Transverse colon (tissue), 4 donors: Measurements from ENCODE around the gene ROBO1. TPM values are rescaled to one million over a fixed set of nuclear protein-coding genes. Genes with fewer than 3 reads are reported as not detected.

Source experiments
- DNase-seq: peaks from one replicate; pipeline ENCODE4 v3.0.0-alpha.2; 2019
- H3K27ac ChIP-seq, 4 donors: fragments of 200-600 bp; sonication (generic); 2 replicates each; pipeline ENCODE4 v1.5.1; 2016 to 2018; ENCODE audit warnings: inconsistent platforms in 4 of 4
- H3K27me3 ChIP-seq: fragments of 200-600 bp; sonication (generic); 2 replicates; pipeline ENCODE4 v1.5.1; 2017; ENCODE audit warnings: inconsistent platforms
- H3K36me3 ChIP-seq, 4 donors: fragments of 200-600 bp; sonication (generic); 2 replicates each; pipeline ENCODE4 v1.5.1; 2017 to 2019; ENCODE audit warnings: inconsistent platforms in 4 of 4
- H3K4me1 ChIP-seq, 4 donors: fragments of 200-600 bp; sonication (generic); 2 replicates each; pipeline ENCODE4 v1.5.1; 2017 to 2020; ENCODE audit warnings: inconsistent platforms in 4 of 4
- H3K4me3 ChIP-seq, 4 donors: fragments of 200-600 bp; sonication (generic); 1 replicate in 1 of 4; 2 replicates in 3 of 4; pipeline versions ENCODE4 v1.5.1 to v1.6.1; 2017 to 2019; ENCODE audit warnings: inconsistent platforms in 4 of 4
- H3K9me3 ChIP-seq, 2 donors: fragments of 200-600 bp; sonication (generic); 2 replicates each; pipeline ENCODE4 v1.5.1; 2017 to 2019; ENCODE audit warnings: inconsistent platforms in 2 of 2
- EP300 ChIP-seq: sonication (generic); formaldehyde crosslinking; IDR thresholded peaks from one replicate; pipeline ENCODE4 v1.6.1; 2017; ENCODE audit warnings: antibody characterized with exemption, low read depth
- POLR2A ChIP-seq: fragments of 450-650 bp; IDR thresholded peaks from one replicate; pipeline ENCODE4 v1.6.1; 2016; ENCODE audit warnings: antibody characterized with exemption, mild to moderate bottlenecking, moderate library complexity
- POLR2AphosphoS5 ChIP-seq, 3 donors: sonication (generic); formaldehyde crosslinking; IDR thresholded peaks; one replicate each; pipeline ENCODE4 v1.6.1; 2016; ENCODE audit warnings: antibody characterized with exemption in 3 of 3
- WGBS, 2 donors: methylation state at CpG; one replicate each; pipeline ENCODE4 v1.1.5; 2018; ENCODE audit warnings: low coverage in 1 of 2; 5-methylcytosine and 5-hydroxymethylcytosine counted together
- in situ Hi-C, 4 donors: fragments of 200-750 bp; cut with MboI; loops; one replicate each; pipeline versions ENCODE4 v1.15.0 to v1.15.1; 2017; ENCODE audit warnings: low sequenced_read_pairs in 3 of 4, low pct_ligation_motif_present in 1 of 4, low pct_unique_long_range_greater_than_20kb in 1 of 4
- intact Hi-C: fragments of 100-400 bp; cut with DNase I; formaldehyde crosslinking; loops from one replicate; pipeline ENCODE4 v1.15.1; 2023; ENCODE audit warnings: low total_unique reads
- total RNA-seq, 4 donors: library from RNA; depleted of rRNA; stranded (reverse); fragments of >200 nt; gene quantifications; one replicate each; pipeline ENCODE4 v1.1.0, GENCODE V29; 2016
- TF ChIP-seq, protein P1 (sequence below), 5 experiments: fragments of 200-600 bp in 3 of 5; fragments of 450-650 bp in 2 of 5; sonication (generic) in 3 of 5; IDR thresholded peaks; 1 replicate in 2 of 5; 2 replicates in 3 of 5; pipeline ENCODE4 v1.5.1; 2016 to 2017; ENCODE audit warnings: antibody characterized with exemption in 5 of 5, inconsistent platforms in 3 of 5, mild to moderate bottlenecking in 2 of 5, moderate library complexity in 1 of 5

Gene ROBO1
- total RNA-seq, 4 donors from 2014 or later, result 7.6 to 68.7 (median 9.1) TPM

DNA sequence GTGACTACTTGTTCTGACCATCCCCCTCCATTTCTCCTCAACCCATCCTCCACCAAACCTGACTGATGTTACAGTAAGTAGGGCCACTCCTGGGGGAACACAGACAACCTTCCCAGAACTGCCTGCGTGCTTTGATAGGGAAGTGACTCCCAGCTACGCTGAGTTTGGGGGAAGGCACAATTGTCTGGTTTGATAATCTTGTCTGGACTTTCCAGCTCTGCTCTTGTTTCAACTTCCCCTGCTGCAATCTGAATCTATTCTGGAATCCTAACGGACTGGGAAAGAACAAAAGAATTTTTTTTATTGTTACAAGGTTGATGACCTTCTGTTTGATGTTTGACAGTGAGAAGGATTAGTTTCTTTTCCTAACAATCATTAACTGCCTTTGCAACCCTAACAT, 895.6 kb downstream of the ROBO1 start:
- 29 to 65% methylated on average over 3 of the region's 3 CpGs for WGBS, 2 donors
- H3K36me3 ChIP-seq, result no peaks in the 10 kb centered on the region
- H3K27me3 ChIP-seq, result no peaks in the 10 kb centered on the region
- H3K4me1 ChIP-seq, result peaks cover 0 to 20% (median 0%) of the 10 kb centered on the region in 4 donors
- H3K27ac ChIP-seq, result no peak overlapping the region
- no peak for TF ChIP-seq POLR2A
- peak; percentile 15 for TF ChIP-seq EP300
- intact Hi-C loops, result no loop called here
- H3K4me3 ChIP-seq, result no peak overlapping the region
- in situ Hi-C loops, result no loop called here
- DNase-seq, result no peak
- H3K9me3 ChIP-seq, result no peaks in the 10 kb centered on the region

DNA sequence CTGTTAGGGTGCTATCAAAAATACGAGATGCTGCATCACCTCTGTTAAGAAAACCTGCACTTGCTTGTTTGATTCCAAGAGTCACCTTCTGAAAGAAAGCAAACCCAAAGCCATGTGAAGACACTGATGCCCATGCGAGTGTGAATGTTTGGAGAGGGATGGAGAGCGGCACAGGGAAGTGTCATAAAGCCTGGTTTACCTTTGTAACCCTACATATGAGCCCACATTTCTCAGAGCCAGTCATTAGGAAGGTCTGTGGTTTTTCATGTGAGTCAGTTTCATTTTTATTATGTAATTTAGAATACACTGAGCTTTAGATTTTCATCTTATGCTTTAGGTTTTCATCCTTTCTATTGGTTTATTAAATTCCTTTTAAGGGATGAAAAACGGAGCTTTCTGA, 896.8 kb downstream of the ROBO1 start:
- Histone ChIP-seq H3K27me3 (no peaks in the 10 kb centered on the region), H3K9me3 (no peaks in the 10 kb centered on the region), H3K36me3 (no peaks in the 10 kb centered on the region), H3K27ac (no peak overlapping the region), H3K4me3 (no peak overlapping the region), H3K4me1 (peaks cover 0 to 20% (median 0%) of the 10 kb centered on the region in 4 donors)
- no peak for DNase-seq
- WGBS, 2 donors, result 77 to 79% methylated on average over 4 of the region's 4 CpGs
- TF ChIP-seq, protein P1, sequence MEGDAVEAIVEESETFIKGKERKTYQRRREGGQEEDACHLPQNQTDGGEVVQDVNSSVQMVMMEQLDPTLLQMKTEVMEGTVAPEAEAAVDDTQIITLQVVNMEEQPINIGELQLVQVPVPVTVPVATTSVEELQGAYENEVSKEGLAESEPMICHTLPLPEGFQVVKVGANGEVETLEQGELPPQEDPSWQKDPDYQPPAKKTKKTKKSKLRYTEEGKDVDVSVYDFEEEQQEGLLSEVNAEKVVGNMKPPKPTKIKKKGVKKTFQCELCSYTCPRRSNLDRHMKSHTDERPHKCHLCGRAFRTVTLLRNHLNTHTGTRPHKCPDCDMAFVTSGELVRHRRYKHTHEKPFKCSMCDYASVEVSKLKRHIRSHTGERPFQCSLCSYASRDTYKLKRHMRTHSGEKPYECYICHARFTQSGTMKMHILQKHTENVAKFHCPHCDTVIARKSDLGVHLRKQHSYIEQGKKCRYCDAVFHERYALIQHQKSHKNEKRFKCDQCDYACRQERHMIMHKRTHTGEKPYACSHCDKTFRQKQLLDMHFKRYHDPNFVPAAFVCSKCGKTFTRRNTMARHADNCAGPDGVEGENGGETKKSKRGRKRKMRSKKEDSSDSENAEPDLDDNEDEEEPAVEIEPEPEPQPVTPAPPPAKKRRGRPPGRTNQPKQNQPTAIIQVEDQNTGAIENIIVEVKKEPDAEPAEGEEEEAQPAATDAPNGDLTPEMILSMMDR (IDR thresholded peaks at IDR 0.05), result no peak
- TF ChIP-seq POLR2AphosphoS5 (IDR thresholded peaks at IDR 0.05), result no peak
- no peak for TF ChIP-seq EP300
- no peak for TF ChIP-seq POLR2A
- intact Hi-C loops (no loop called here), in situ Hi-C loops (no loop called here)

DNA sequence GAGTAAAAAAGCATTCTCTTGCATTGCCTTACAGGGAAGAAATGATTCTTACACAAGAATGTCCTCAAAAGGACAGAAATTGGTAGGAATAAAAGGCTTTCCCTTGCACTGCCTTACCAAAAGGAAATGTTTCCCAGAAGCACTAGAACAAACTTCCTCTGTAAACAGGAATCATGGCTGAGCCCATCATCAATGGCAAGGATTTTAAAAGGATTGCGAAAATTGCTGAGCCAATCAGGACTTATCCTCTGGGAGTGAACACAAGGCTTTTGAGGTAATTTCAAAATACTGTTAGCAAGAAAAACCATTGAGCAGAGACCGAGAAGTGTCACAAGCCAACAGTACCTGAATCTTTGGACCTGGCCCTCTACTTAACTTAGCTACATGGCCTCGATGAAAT, 897.3 kb downstream of the ROBO1 start:
- H3K4me3 ChIP-seq, result no peak overlapping the region
- DNase-seq, result no peak
- no peaks in the 10 kb centered on the region for H3K9me3 ChIP-seq
- no peak overlapping the region for H3K27ac ChIP-seq
- 84 to 89% methylated on average over 3 of the region's 3 CpGs for WGBS, 2 donors
- in situ Hi-C loops, result no loop called here
- H3K36me3 ChIP-seq, result no peaks in the 10 kb centered on the region
- peaks cover 0 to 19% (median 0%) of the 10 kb centered on the region in 4 donors for H3K4me1 ChIP-seq
- TF ChIP-seq, protein P1 (IDR thresholded peaks at IDR 0.05), result no peak
- TF ChIP-seq EP300 (no peak), POLR2AphosphoS5 (IDR thresholded peaks at IDR 0.05) (no peak), POLR2A (no peak)
- H3K27me3 ChIP-seq, result no peaks in the 10 kb centered on the region
- intact Hi-C loops, result no loop called here

DNA sequence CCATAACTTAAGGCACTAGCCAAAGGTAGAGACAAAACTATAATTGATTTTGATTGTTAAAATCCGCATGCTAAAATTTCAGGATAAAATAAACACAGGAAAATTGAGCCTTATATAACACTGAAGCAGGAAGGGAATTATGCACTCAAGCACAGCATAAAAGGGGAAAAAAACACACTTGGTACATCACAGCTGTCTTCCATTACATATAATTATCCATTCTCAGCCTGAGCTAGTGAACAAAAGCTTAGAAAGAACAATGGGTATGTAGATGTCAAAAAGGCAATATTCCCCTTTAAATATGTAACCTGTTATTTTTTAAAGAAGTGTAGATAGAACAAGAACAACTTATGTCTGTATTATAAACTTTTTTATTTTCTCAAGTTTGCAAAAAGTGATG, 899.2 kb downstream of the ROBO1 start:
- H3K27me3 ChIP-seq, result no peaks in the 10 kb centered on the region
- WGBS, 2 donors, result 40 to 86% methylated on average over 1 of the region's 1 CpG

More for the DNA sequence above, 899.2 kb downstream of the ROBO1 start:
- intact Hi-C loops (no loop called here), in situ Hi-C loops (no loop called here)
- H3K36me3 ChIP-seq, result no peaks in the 10 kb centered on the region
- no peak for DNase-seq
- H3K4me3 ChIP-seq, result no peak overlapping the region
- H3K4me1 ChIP-seq, result peaks cover 0 to 13% (median 0%) of the 10 kb centered on the region in 4 donors
- H3K27ac ChIP-seq, result no peak overlapping the region
- TF ChIP-seq POLR2A (no peak), POLR2AphosphoS5 (IDR thresholded peaks at IDR 0.05) (no peak), EP300 (no peak)
- TF ChIP-seq, protein P1 (IDR thresholded peaks at IDR 0.05), result no peak
- no peaks in the 10 kb centered on the region for H3K9me3 ChIP-seq
